ENCODE results near the gene PPP2R5D. TPM values are rescaled to one million over a fixed set of nuclear protein-coding genes. Genes with fewer than 3 reads are reported as not detected.
"Not testable (repeated sequence)": the region's sequence is repeated elsewhere in the genome, so short reads cannot be mapped to it uniquely, and the experiment has no call there.

PPP2R5D gene
- total RNA-seq, 3 donors from 2014 or later (not counting 1 experiment from before 2014, with no cell fraction given): 30.5 to 49.1 (median 40.1) TPM

GRCh38 chr6:42947950-42948349 lies 36.4 kb upstream of the PPP2R5D start:
- no peak overlapping the region for H3K27ac Mint-ChIP-seq
- no peaks in the 10 kb centered on the region for H3K9me3 ChIP-seq (ENCODE audit: control insufficient read depth, insufficient read depth, low read length)
- no peaks in the 10 kb centered on the region for H3K4me1 ChIP-seq (ENCODE audit: control insufficient read depth, insufficient read depth, low read length)
- H3K27me3 ChIP-seq (ENCODE audit: control insufficient read depth, insufficient read depth, low read length): no peaks in the 10 kb centered on the region
- no peaks in the 10 kb centered on the region for H3K36me3 Mint-ChIP-seq
- H3K4me3 Mint-ChIP-seq: no peak overlapping the region
- intact Hi-C loops (cut with micrococcal nuclease): no loop called here
- no peak overlapping the region for H3K4me3 ChIP-seq (ENCODE audit: low read length)
- H3K9me3 Mint-ChIP-seq: no peaks in the 10 kb centered on the region
- no peaks in the 10 kb centered on the region for H3K27me3 Mint-ChIP-seq (ENCODE audit: low read depth in 2 of 2)
- peaks cover 3% of the 10 kb centered on the region for H3K36me3 ChIP-seq (ENCODE audit: control insufficient read depth, insufficient read depth, low read length)
- TF ChIP-seq CTCF (IDR thresholded peaks at IDR 0.05): no peak
- DNase-seq (no peak), ATAC-seq (no peak)
- no peak overlapping the region for H3K27ac ChIP-seq (ENCODE audit: low read length)
- H3K4me1 Mint-ChIP-seq: no peaks in the 10 kb centered on the region

- no peak overlapping the region for H3K4me3 ChIP-seq (ENCODE audit: low read length)
- Mint-ChIP-seq H3K36me3 (no peaks in the 10 kb centered on the region), H3K9me3 (no peaks in the 10 kb centered on the region), H3K27me3 (ENCODE audit: low read depth in 2 of 2) (no peaks in the 10 kb centered on the region), H3K27ac (no peak overlapping the region), H3K4me3 (no peak overlapping the region), H3K4me1 (no peaks in the 10 kb centered on the region)
- H3K4me1 ChIP-seq (ENCODE audit: control insufficient read depth, insufficient read depth, low read length): no peaks in the 10 kb centered on the region
- no peaks in the 10 kb centered on the region for H3K27me3 ChIP-seq (ENCODE audit: control insufficient read depth, insufficient read depth, low read length)
- H3K27ac ChIP-seq (ENCODE audit: low read length): no peak overlapping the region
- no peak for ATAC-seq
- DNase-seq: no peak
- H3K36me3 ChIP-seq (ENCODE audit: control insufficient read depth, insufficient read depth, low read length): no peaks in the 10 kb centered on the region
- no peaks in the 10 kb centered on the region for H3K9me3 ChIP-seq (ENCODE audit: control insufficient read depth, insufficient read depth, low read length)
- 93% methylated on average over 4 of the region's 4 CpGs for WGBS (ENCODE audit: insufficient coverage)
- intact Hi-C loops (cut with micrococcal nuclease): no loop called here
- TF ChIP-seq CTCF (IDR thresholded peaks at IDR 0.05): no peak
Observed at GRCh38 chr6:42952389-42952788, 32.0 kb upstream of the PPP2R5D start.

- H3K27me3 Mint-ChIP-seq (ENCODE audit: low read depth in 2 of 2); H3K27ac Mint-ChIP-seq; intact Hi-C loops (cut with micrococcal nuclease); H3K27me3 ChIP-seq (ENCODE audit: control insufficient read depth, insufficient read depth, low read length); H3K27ac ChIP-seq (ENCODE audit: low read length); H3K4me3 ChIP-seq (ENCODE audit: low read length); H3K4me1 Mint-ChIP-seq; H3K36me3 Mint-ChIP-seq; H3K9me3 ChIP-seq (ENCODE audit: control insufficient read depth, insufficient read depth, low read length); ATAC-seq; H3K9me3 Mint-ChIP-seq; H3K4me3 Mint-ChIP-seq; H3K36me3 ChIP-seq (ENCODE audit: control insufficient read depth, insufficient read depth, low read length); DNase-seq; H3K4me1 ChIP-seq (ENCODE audit: control insufficient read depth, insufficient read depth, low read length): not testable (repeated sequence)
- 97% methylated on average over 4 of the region's 4 CpGs for WGBS (ENCODE audit: insufficient coverage)
Observed at GRCh38 chr6:42954405-42954804, 30.0 kb upstream of the PPP2R5D start.

- 100% methylated on average over 4 of the region's 8 CpGs for WGBS (ENCODE audit: insufficient coverage)
- intact Hi-C loops (cut with micrococcal nuclease): no loop called here
- no peaks in the 10 kb centered on the region for H3K9me3 ChIP-seq (ENCODE audit: control insufficient read depth, insufficient read depth, low read length)
- H3K36me3 ChIP-seq (ENCODE audit: control insufficient read depth, insufficient read depth, low read length): peaks cover 2% of the 10 kb centered on the region
- no peak for DNase-seq
- Mint-ChIP-seq H3K4me3 (no peak overlapping the region), H3K4me1 (peaks cover 12 to 13% of the 10 kb centered on the region in 2 donors), H3K36me3 (no peaks in the 10 kb centered on the region), H3K27me3 (ENCODE audit: low read depth in 2 of 2) (peaks cover 0 to 17% of the 10 kb centered on the region in 2 donors), H3K27ac (no peak overlapping the region), H3K9me3 (no peaks in the 10 kb centered on the region)
- peaks cover 15% of the 10 kb centered on the region for H3K4me1 ChIP-seq (ENCODE audit: control insufficient read depth, insufficient read depth, low read length)
- peaks cover 9% of the 10 kb centered on the region for H3K27me3 ChIP-seq (ENCODE audit: control insufficient read depth, insufficient read depth, low read length)
- no peak for TF ChIP-seq CTCF (IDR thresholded peaks at IDR 0.05)
- H3K4me3 ChIP-seq (ENCODE audit: low read length): no peak overlapping the region
- no peak for ATAC-seq
- no peak overlapping the region for H3K27ac ChIP-seq (ENCODE audit: low read length)
Observed at GRCh38 chr6:42958125-42958524, 26.2 kb upstream of the PPP2R5D start.
